Gastroesophageal sphincter (tissue), 3 donors: ENCODE measurements around the gene WFIKKN2.

Source experiments
- EP300 ChIP-seq: sonication (generic); formaldehyde crosslinking; IDR thresholded peaks from one replicate; pipeline ENCODE4 v1.6.1; 2017; ENCODE audit warnings: antibody characterized with exemption, mild to moderate bottlenecking
- POLR2A ChIP-seq, 2 donors: fragments of 450-650 bp; IDR thresholded peaks; one replicate each; pipeline ENCODE4 v1.6.1; 2017; ENCODE audit warnings: antibody characterized with exemption in 2 of 2, mild to moderate bottlenecking in 2 of 2, moderate library complexity in 1 of 2
- TF ChIP-seq, protein P1 (sequence below), 4 experiments: fragments of 200-600 bp in 2 of 4; fragments of 450-650 bp in 2 of 4; sonication (generic) in 1 of 4; IDR thresholded peaks; one replicate each; pipeline ENCODE4 v1.5.1; 2017 to 2019; ENCODE audit warnings: antibody characterized with exemption in 4 of 4, mild to moderate bottlenecking in 2 of 4, moderate library complexity in 2 of 4

DNA sequence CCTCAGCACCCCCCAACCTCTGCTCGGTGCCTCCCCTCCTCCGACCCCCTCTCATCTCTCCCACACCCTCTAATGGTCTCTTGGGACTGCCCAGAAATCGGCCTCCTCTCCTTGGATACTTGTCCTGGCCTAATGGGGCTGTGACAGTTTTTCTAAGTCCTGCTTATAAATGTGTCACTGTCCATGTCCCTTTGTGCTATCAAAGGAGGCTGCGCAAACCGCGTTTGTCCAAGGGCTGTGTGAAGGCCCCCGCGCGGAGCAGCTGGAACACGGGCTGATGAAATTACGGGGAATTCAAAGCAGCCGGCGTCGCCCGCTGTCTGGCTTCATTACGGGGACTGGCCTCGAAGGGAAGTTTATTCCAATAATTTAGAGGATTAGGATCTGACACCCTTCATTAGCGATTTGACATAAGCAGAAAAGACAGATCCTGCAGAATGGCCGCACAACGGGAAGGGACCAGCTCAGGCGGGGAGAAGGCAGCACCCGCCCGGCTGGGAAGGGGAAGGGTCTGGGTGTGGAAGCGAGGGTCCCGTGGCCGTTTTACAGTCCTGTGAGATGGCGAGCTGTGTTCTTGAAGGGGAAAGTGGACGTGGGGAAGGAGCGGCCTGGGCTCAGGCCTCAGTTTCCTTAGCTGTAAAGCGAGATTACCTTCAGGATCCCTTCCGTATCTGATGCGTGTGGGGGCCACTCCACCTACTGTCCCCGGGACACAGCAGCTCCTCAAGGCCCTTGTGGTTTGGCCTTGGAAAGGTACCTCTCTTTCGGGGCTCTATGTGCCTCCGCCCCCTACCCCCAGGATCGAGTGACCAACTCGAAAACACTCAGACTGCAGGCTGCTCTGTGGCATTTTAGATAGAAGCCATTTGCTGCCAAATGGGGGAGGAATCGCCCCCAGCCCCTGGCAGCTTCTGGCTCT is 1.6 kb upstream of the WFIKKN2 start:
- no peak for TF ChIP-seq EP300
- TF ChIP-seq, protein P1, sequence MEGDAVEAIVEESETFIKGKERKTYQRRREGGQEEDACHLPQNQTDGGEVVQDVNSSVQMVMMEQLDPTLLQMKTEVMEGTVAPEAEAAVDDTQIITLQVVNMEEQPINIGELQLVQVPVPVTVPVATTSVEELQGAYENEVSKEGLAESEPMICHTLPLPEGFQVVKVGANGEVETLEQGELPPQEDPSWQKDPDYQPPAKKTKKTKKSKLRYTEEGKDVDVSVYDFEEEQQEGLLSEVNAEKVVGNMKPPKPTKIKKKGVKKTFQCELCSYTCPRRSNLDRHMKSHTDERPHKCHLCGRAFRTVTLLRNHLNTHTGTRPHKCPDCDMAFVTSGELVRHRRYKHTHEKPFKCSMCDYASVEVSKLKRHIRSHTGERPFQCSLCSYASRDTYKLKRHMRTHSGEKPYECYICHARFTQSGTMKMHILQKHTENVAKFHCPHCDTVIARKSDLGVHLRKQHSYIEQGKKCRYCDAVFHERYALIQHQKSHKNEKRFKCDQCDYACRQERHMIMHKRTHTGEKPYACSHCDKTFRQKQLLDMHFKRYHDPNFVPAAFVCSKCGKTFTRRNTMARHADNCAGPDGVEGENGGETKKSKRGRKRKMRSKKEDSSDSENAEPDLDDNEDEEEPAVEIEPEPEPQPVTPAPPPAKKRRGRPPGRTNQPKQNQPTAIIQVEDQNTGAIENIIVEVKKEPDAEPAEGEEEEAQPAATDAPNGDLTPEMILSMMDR (IDR thresholded peaks at IDR 0.05): no peak
- no peak for TF ChIP-seq POLR2A (IDR thresholded peaks at IDR 0.05)
